IgD-negative memory B cell (primary cell): ENCODE data around the gene KLHL22. TPM values are rescaled to one million over a fixed set of nuclear protein-coding genes. Genes with fewer than 3 reads are reported as not detected.
"Not testable (repeated sequence)": the region's sequence is repeated elsewhere in the genome, so short reads cannot be mapped to it uniquely, and the experiment has no call there.

Source experiments
- H3K27ac Mint-ChIP-seq, 3 donors: one replicate each; pipeline ENCODE4 v1.8.0; 2020 to 2022; ENCODE audit warnings: mild to moderate bottlenecking in 3 of 3, mixed read lengths in 3 of 3, moderate library complexity in 1 of 3
- H3K27me3 Mint-ChIP-seq: one replicate; pipeline ENCODE4 v1.8.0; 2021; ENCODE audit warnings: mixed read lengths
- H3K36me3 Mint-ChIP-seq: one replicate; pipeline ENCODE4 v1.8.0; 2020; ENCODE audit warnings: mild to moderate bottlenecking, mixed read lengths
- H3K4me1 Mint-ChIP-seq, 3 donors: one replicate each; pipeline ENCODE4 v1.8.0; 2020 to 2022; ENCODE audit warnings: mixed read lengths in 3 of 3, mild to moderate bottlenecking in 1 of 3
- H3K4me3 Mint-ChIP-seq, 4 donors: one replicate each; pipeline ENCODE4 v1.8.0; 2020 to 2022; ENCODE audit warnings: mild to moderate bottlenecking in 4 of 4, mixed read lengths in 4 of 4, moderate library complexity in 3 of 4
- H3K9me3 Mint-ChIP-seq, 3 donors: one replicate each; pipeline ENCODE4 v1.8.0; 2020 to 2021; ENCODE audit warnings: mixed read lengths in 3 of 3, mild to moderate bottlenecking in 1 of 3
- polyA plus RNA-seq: library from polyadenylated mRNA; unstranded; fragments of 300-500 nt; fragmentation: Illumina TruSeq; gene quantifications from one replicate; pipeline ENCODE4 v1.2.3, GENCODE V29; 2021

KLHL22 gene
- polyA plus RNA-seq, 1 donor from 2014 or later: 20.8 TPM

DNA sequence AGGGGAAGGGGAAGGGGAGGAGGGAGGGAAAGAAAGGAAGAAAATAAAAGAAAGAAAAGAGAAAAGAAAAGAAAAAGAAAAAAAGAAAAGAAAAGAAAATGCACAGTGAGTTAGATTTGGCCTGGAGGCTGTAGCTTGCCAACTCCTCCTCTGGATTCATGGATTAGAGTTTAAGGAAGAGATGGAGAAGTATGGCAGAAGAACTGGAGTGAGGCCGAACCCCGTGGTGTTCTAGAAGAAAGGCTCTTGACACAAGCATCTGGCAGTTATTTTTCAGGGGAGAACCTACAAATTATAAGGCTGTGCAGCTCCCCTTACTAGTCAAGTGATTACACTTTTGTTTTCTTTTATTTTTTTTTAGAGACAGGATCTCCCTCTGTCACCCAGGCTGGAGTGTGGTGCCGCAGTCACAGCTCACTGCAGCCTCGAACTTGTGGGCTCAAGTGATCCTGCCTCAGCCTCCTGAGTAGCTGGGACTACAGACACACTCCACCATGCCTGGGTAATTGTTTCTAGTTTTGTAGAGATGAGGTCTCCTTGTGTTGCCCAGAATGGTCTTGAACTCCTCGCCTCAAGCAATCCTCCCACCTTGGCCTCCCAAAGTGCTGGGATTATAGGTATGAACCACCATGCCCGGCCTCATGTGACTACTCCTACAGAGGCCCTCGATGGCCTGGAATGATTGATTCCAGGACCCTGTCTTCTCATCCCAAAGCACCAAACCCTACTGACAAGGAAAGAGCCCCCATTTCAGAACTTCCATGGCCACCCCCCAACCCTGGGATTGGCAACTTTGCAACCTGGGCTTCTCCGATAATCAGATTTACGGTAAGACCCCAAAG lies 82.2 kb downstream of the KLHL22 start:
- H3K4me1 Mint-ChIP-seq: peaks cover 0 to 3% (median 0%) of the 10 kb centered on the region in 3 donors
- peak overlapping the region in 1 of 3 donors; percentile 19 for H3K27ac Mint-ChIP-seq
- no peaks in the 10 kb centered on the region for H3K9me3 Mint-ChIP-seq
- peaks cover 1% of the 10 kb centered on the region for H3K27me3 Mint-ChIP-seq
- H3K36me3 Mint-ChIP-seq: no peaks in the 10 kb centered on the region
- H3K4me3 Mint-ChIP-seq: no peak overlapping the region

DNA sequence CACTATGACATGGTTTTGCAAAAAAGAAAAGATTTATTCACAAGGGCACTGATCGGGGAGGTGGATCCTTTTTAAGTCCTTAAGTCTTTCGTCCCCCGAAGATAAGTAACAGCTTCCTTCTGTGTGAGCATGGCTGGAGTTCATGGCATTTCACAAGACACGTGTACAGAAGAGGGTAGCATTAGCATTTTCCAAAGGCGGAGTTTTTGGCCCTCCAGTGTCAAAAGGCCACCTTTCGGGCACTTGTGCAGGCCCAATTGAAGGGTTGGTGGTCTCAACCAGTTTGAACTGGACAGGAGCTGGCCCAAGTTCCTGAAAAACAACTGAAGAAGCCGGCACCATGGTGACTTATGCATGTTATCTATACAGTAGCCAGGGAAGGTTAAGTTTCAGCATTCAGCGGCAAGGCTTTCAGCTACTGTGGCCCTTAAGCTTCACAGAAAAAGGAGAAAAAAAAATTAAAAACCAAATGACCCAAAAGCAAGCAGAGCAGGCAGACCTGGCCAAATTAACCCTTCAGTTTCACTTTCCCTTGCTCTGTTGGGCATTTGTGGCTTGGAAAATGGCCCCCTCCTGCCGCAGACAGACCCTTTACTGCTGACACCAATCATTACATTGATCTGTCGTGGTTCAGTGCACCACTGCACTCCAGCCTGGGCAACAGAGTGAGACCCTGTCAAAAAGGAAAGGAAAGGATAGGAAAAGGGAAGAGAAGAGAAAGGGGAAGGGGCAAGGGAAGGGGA lies 83.0 kb downstream of the KLHL22 start:
- Mint-ChIP-seq H3K4me1 (peaks cover 0 to 3% (median 0%) of the 10 kb centered on the region in 3 donors), H3K4me3 (no peak overlapping the region), H3K27ac (no peak overlapping the region), H3K9me3 (no peaks in the 10 kb centered on the region), H3K36me3 (no peaks in the 10 kb centered on the region), H3K27me3 (no peaks in the 10 kb centered on the region)

DNA sequence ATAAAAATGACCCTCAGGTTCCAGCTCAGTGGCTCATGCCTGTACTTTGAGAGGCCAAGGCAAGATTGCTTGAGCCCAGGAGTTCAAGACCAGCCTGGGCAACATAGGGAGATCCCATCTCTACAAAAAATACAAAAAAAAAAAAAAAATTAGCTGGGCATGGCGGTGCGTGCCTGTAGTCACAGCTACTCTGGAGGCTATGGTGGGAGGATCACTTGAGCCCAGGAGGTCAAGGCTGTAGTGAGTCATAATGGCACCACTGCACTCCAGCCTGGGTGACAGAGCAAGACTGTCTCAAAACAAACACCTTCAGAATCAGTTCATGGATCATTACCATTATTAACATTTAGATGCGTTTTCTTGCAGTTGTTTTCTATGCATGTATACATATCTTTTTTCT lies 86.2 kb downstream of the KLHL22 start:
- not testable (repeated sequence) for H3K9me3 Mint-ChIP-seq, H3K27me3 Mint-ChIP-seq, H3K27ac Mint-ChIP-seq, H3K36me3 Mint-ChIP-seq, H3K4me3 Mint-ChIP-seq, H3K4me1 Mint-ChIP-seq

DNA sequence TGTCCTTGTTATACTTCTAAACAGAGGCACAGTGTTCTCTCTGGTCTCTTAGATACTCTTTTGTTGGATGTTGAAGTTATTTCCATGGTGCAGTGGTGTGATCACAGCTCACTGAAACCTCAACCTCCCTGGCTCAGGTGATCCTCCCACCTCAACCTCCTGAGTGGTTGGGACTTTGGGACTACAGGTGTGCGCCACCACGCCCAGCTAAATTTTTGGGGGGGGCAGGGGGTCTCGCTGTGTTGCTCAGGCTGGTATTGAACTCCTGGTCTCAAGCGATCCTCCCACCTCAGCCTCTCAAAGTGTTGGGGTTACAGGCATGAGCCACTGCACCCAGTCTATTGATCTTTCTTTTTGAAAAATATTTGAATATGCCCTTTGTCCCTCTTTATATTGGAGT lies 86.7 kb downstream of the KLHL22 start:
- Mint-ChIP-seq H3K36me3 (peaks cover 6% of the 10 kb centered on the region), H3K4me3 (no peak overlapping the region), H3K4me1 (peaks cover 0 to 3% (median 0%) of the 10 kb centered on the region in 3 donors), H3K27ac (no peak overlapping the region), H3K27me3 (no peaks in the 10 kb centered on the region), H3K9me3 (no peaks in the 10 kb centered on the region)

DNA sequence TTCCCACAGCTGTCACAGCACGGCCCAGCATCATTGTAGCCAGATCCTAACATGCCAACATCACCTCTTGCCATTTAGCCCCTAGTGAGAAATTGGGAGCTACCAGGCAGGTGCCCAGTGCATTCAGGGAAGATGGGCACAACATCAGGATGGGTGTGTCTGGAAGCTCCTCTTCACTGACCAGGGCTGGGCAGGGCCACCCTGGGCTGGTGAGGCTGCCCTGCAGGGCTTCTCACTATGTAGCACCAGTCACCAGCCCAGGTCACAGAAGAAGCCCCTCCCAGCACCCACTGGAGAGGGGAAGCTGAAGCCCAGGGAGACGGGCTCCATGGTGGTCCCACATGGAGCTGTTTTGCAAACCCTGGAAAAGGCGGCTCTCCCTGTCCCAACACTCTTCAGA lies 87.8 kb downstream of the KLHL22 start:
- H3K36me3 Mint-ChIP-seq: peaks cover 9% of the 10 kb centered on the region
- H3K4me1 Mint-ChIP-seq: peaks cover 0 to 3% (median 0%) of the 10 kb centered on the region in 3 donors
- no peak overlapping the region for H3K4me3 Mint-ChIP-seq
- no peaks in the 10 kb centered on the region for H3K9me3 Mint-ChIP-seq
- no peak overlapping the region for H3K27ac Mint-ChIP-seq
- no peaks in the 10 kb centered on the region for H3K27me3 Mint-ChIP-seq

DNA sequence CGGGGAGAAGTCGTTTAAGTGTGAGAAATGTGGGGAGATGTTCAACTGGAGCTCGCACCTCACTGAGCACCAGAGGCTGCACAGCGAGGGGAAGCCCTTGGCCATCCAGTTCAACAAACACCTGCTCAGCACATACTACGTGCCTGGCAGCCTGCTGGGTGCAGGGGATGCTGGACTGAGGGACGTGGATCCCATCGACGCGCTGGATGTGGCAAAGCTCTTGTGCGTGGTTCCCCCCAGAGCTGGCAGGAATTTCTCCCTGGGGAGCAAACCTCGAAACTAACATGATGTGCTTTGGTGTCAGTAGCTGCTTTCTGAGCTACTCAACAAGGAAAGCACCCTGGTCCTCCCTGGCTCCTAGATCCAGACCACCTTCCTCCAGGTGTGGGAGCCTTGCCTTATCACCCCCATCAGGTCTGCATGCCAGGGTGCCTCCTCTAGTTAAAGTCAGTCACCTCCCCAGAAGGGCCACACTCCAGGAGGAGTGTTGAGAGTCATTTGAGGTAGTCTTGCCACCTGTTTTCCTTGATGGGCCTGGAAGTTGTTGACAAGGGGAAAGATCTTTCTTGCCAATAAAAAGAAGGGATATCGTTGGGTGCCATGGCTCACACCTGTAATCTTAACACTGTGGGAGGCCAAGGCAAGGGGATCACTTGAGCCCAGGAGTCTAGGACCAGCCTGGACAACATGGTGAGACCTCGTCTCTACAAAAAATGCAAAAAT lies 88.7 kb downstream of the KLHL22 start:
- H3K4me1 Mint-ChIP-seq: peaks cover 0 to 2% (median 0%) of the 10 kb centered on the region in 3 donors
- no peak overlapping the region for H3K27ac Mint-ChIP-seq
- peaks cover 9% of the 10 kb centered on the region for H3K36me3 Mint-ChIP-seq
- H3K4me3 Mint-ChIP-seq: peak overlapping the region in 1 of 4 donors; percentile 67
- no peaks in the 10 kb centered on the region for H3K27me3 Mint-ChIP-seq
- no peaks in the 10 kb centered on the region for H3K9me3 Mint-ChIP-seq

DNA sequence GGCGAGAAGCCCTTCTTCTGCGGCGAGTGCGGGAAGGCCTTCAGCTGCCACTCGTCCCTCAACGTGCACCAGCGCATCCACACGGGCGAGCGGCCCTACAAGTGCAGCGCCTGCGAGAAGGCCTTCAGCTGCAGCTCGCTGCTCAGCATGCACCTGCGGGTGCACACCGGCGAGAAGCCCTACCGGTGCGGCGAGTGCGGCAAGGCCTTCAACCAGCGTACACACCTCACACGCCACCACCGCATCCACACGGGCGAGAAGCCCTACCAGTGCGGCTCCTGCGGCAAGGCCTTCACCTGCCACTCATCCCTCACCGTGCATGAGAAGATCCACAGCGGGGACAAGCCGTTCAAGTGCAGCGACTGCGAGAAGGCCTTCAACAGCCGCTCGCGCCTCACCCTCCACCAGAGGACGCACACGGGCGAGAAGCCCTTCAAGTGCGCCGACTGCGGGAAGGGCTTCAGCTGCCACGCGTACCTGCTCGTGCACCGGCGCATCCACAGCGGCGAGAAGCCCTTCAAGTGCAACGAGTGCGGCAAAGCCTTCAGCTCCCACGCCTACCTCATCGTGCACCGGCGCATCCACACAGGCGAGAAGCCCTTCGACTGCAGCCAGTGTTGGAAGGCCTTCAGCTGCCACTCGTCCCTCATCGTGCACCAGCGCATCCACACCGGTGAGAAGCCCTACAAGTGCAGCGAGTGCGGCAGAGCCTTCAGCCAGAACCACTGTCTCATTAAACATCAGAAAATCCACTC lies 89.5 kb downstream of the KLHL22 start:
- Mint-ChIP-seq H3K27ac (no peak overlapping the region), H3K4me1 (peaks cover 0 to 2% (median 0%) of the 10 kb centered on the region in 3 donors), H3K36me3 (peaks cover 9% of the 10 kb centered on the region), H3K4me3 (no peak overlapping the region), H3K27me3 (no peaks in the 10 kb centered on the region), H3K9me3 (no peaks in the 10 kb centered on the region)

DNA sequence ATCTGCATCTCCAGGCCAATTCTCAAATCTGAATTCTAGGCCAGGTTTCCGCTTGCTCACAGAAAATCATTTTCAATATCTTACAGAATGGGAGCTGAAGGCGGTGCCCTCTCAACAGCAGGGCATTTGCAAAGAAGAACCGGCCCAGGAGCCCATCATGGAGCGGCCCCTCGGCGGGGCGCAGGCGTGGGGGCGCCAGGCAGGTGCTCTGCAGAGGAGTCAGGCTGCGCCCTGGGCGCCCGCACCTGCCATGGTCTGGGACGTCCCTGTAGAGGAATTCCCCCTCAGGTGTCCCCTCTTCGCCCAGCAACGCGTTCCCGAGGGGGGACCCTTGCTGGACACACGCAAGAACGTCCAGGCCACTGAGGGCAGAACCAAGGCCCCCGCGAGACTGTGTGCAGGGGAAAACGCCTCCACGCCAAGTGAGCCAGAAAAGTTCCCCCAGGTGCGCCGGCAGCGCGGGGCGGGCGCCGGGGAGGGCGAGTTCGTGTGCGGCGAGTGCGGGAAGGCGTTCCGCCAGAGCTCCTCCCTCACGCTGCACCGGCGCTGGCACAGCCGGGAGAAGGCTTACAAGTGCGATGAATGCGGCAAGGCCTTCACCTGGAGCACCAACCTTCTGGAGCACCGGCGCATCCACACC lies 90.2 kb downstream of the KLHL22 start:
- peaks cover 10% of the 10 kb centered on the region for H3K36me3 Mint-ChIP-seq
- H3K27me3 Mint-ChIP-seq: no peaks in the 10 kb centered on the region
- H3K27ac Mint-ChIP-seq: no peak overlapping the region
- H3K4me1 Mint-ChIP-seq: peaks cover 0 to 4% (median 0%) of the 10 kb centered on the region in 3 donors
- H3K4me3 Mint-ChIP-seq: no peak overlapping the region
- H3K9me3 Mint-ChIP-seq: no peaks in the 10 kb centered on the region

DNA sequence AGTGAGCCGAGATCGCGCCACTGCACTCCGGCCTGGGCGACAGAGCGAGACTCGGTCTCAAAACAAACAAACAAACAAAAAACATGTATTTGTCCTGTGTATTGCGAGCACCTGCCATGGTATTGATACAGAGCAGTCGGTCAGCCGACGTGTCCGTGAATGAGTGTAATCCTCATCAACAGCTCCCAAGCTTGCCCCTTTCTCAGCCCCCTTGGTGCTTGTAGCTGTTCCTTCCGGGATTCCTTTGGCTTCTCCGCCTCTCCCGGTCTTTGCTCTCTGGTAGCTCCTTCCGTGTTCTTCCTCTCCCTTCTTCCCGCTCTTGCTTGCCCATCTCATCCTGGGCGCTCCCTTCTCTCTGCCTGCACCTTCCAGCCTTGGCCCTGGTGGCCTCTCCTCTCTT lies 90.7 kb downstream of the KLHL22 start:
- Mint-ChIP-seq H3K36me3 (peaks cover 10% of the 10 kb centered on the region), H3K27me3 (no peaks in the 10 kb centered on the region), H3K4me1 (peaks cover 0 to 7% (median under 1%) of the 10 kb centered on the region in 3 donors), H3K4me3 (no peak overlapping the region), H3K9me3 (no peaks in the 10 kb centered on the region), H3K27ac (no peak overlapping the region)

DNA sequence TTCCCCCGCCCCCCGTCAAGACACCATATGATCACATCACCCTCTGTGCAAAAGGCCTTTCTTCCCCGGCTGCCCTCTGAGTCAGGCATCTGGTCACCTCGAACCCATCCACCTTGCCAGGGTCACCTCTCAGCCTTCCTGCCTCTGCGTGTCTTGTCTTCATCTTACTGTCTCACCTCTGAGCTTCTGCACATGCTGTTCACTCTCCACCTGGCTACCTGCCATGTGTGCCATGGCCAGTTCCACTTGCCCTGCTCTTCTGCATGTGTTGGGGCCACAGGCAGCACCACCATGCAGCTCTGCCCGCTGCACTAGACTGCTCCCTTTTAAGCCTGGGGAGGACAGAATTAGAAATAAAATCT lies 91.8 kb downstream of the KLHL22 start:
- Mint-ChIP-seq H3K9me3 (no peaks in the 10 kb centered on the region), H3K36me3 (peaks cover 10% of the 10 kb centered on the region), H3K4me3 (no peak overlapping the region), H3K4me1 (peaks cover 0 to 10% (median 4%) of the 10 kb centered on the region in 3 donors), H3K27ac (no peak overlapping the region), H3K27me3 (no peaks in the 10 kb centered on the region)

DNA sequence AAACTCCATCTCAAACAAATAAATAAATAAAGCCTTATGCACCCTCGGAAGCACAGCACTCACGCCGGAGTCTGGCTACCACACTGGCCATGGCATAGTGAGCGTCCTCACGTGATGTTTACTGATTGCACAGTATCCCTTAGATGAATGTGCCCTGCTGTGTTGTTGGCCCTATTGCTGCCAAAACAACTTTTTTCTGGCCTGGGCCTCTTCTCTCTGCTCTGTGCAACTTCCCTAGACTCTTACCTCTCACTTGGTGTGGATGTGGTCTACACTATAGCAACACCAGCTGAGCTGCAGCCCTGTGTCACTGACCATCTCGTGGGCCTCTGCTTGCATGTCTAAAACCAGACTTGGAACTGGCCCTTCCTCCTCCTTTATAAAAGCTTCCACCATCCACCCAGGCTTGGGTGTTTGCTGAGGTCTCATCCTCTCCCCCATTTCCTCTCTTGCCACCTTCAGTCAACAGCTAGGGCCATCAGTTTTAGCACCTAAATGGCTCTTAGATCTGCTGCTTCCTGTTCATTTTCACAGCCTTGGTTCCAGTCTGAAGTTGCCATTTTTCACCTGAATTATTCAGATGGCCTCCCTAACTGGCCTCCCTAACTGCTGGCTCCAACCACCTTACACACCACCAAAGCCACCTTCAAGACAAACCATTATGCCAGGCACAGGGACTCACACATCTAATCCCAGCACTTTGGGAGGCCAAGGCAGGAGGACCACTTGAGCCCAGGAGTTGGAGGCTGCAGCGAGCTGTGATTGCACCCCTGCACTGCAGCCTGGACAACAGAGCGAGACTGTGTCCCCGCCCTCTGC lies 92.4 kb downstream of the KLHL22 start:
- Mint-ChIP-seq H3K27ac (no peak overlapping the region), H3K4me3 (no peak overlapping the region), H3K9me3 (no peaks in the 10 kb centered on the region), H3K36me3 (peaks cover 10% of the 10 kb centered on the region), H3K27me3 (no peaks in the 10 kb centered on the region), H3K4me1 (peaks cover 0 to 10% (median 4%) of the 10 kb centered on the region in 3 donors)

DNA sequence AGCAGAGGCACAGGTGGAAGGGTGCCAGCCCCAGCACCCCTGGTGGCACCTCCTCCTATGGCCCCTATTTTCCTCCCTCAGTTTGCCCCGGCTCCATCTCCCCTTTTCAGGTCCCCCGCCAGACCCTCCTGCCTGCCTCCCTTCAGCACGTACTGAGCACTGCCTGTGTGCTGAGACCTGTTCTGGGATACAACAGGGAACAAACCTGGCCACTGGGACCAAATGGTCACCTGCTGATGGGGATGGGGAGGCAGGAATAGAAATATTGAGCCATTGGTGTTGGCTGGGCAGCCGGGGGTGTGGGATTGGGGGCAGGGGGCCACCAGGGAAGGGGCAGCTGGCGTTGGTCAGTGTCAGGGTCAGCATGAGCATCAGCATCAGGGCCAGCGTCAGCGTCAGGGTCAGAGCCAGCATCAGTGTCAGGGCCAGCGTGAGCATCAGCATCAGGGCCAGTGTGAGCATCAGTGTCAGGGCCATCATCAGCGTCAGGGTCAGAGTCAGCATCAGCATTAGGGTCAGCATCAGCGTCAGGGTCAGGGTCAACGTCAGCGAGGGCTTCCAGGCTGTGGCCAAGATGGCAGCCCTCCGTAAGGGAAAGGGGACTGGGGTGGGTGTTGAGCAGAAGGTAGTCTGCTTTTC lies 94.1 kb downstream of the KLHL22 start:
- peaks cover 0 to 16% (median 4%) of the 10 kb centered on the region in 3 donors for H3K4me1 Mint-ChIP-seq
- H3K27me3 Mint-ChIP-seq: no peaks in the 10 kb centered on the region
- no peaks in the 10 kb centered on the region for H3K9me3 Mint-ChIP-seq
- peaks cover 7% of the 10 kb centered on the region for H3K36me3 Mint-ChIP-seq
- H3K27ac Mint-ChIP-seq: peak overlapping the region in 1 of 3 donors; percentile 93
- no peak overlapping the region for H3K4me3 Mint-ChIP-seq
